GM19395 (cell line): ENCODE results near the gene NECAB3.

Experiments used
- ATAC-seq: cut with Tn5 transposase; IDR thresholded peaks from one replicate; pipeline ENCODE4 v1.9.1; 2021; ENCODE audit warnings: mild to moderate bottlenecking, moderate library complexity; ENCODE audit not compliant: unreplicated experiment

Gene NECAB3

GRCh38 chr20:33664762-33665144 lies 9.5 kb downstream of the NECAB3 start:
- ATAC-seq = no peak

DNA sequence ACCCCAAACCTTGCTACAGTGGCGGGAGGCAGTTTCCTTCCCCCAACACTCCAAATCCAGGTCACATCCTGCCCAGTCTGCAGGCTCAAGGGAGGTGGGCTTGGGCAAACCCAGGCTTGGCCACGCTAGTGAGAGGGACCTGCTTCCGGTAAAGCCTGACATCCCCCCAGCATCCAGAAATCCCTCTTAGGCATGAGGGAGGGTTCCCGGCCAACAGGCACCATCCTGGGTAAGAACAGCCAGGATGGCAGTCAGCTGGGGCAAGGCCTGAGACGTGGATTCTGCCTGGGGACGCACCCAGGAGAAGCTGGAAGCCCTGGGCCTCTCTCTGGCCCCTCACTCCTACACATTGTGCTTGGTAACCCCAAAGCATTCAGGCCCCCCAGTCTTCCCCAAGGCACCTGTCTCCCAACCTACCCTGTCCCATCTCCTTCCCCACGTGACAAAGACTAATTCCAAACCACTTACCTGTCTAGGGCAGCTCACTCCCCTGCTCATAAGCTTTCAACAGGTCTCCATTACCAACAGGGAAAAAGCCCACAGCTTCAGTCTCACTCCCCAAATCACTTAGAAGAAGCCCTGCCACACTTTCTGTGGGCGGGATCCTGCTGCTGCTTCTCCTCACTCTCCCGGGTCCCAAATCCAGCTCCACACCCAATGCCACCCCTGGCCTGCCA lies 10.0 kb downstream of the NECAB3 start:
- no peak for ATAC-seq

GRCh38 chr20:33663161-33664084 lies 10.8 kb downstream of the NECAB3 start:
- ATAC-seq = no peak

- no peak for ATAC-seq
These were observed 12.1 kb downstream of the NECAB3 start, which contains the start of gene C20orf144 for GRCh38 chr20:33662172-33662571. C20orf144 (plus strand) TSS chr20:33662327; CDS start chr20:33662346, 19 bp downstream.

- ATAC-seq = no peak
These were observed 13.6 kb downstream of the NECAB3 start for GRCh38 chr20:33660685-33661058.

- ATAC-seq = no peak
These were observed 14.1 kb downstream of the NECAB3 start for GRCh38 chr20:33660035-33660684.

- ATAC-seq = no peak
These were observed 14.7 kb downstream of the NECAB3 start for GRCh38 chr20:33659341-33660034.

- ATAC-seq = no peak
These were observed 15.3 kb downstream of the NECAB3 start for GRCh38 chr20:33658929-33659328.

DNA sequence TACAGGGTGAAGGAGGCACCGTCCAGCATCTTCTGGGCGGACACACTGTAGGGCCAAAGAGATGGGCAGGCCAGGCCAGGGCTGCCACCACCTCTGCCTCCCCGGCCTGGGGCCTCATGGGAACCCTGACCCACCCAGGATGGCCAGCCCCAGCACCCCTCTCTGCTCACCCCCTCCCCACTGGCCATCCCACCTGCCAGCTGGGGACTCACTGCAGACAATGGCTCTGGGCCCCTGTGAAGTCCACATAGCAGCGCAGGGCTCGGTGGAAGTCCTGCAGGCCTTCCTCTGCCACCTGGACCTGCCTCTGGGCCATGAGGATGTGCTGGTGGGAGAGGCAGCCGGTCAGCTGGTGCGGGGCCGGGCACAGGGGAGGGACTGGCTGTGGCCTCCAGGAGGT lies 15.7 kb downstream of the NECAB3 start:
- ATAC-seq = no peak

GRCh38 chr20:33657704-33658095 lies 16.5 kb downstream of the NECAB3 start:
- ATAC-seq = no peak

DNA sequence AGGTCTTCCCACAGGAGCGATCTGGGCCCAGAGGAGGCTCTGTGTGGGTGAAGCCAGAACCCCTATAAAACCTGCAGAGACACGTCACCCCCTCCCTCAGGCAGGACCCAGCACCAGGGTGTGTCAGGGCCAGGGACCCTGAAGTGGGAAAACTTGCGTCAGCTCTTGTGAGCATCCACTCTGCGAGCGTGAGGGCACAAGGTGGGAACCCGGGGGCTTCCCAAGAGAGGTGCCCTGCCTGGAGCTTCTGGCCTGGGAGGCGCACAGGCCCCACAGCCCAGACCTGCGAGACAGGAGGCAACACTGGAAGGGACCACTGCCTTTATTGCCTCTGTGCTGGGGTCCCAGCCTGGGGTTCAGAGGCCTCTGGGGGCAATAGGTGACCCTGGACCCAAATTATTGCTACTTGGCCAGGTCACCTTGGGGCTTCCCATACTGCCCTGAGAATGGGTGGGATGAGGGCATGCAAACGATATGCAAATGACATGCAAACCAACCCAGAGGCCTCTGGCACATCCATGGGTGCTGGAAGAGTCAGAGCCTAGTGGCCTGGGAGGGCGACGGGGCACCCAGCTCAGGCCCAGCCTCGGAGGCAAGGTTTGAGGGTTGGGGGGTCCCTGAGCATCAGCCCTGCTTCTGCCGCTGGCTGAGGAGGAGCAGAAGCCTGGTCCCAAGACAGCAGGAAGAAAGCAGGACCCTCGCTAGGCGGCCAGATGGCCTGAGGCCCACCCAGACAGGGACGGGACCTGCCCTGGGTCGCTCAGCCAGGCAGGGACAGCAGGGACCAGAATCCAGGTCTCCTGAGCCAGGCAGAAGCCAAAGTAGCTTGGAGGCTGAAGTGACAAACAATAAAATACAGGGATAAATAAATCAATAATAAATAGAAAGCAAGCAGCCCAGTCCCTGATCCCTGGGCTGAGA lies 17.2 kb downstream of the NECAB3 start:
- ATAC-seq = no peak

GRCh38 chr20:33656010-33656782 lies 18.0 kb downstream of the NECAB3 start:
- ATAC-seq = no peak

GRCh38 chr20:33655164-33655563 lies 19.1 kb downstream of the NECAB3 start:
- no peak for ATAC-seq

GRCh38 chr20:33654680-33655161 lies 19.5 kb downstream of the NECAB3 start:
- ATAC-seq = no peak

- ATAC-seq = no peak
These were observed 20.2 kb downstream of the NECAB3 start for GRCh38 chr20:33653900-33654596.

DNA sequence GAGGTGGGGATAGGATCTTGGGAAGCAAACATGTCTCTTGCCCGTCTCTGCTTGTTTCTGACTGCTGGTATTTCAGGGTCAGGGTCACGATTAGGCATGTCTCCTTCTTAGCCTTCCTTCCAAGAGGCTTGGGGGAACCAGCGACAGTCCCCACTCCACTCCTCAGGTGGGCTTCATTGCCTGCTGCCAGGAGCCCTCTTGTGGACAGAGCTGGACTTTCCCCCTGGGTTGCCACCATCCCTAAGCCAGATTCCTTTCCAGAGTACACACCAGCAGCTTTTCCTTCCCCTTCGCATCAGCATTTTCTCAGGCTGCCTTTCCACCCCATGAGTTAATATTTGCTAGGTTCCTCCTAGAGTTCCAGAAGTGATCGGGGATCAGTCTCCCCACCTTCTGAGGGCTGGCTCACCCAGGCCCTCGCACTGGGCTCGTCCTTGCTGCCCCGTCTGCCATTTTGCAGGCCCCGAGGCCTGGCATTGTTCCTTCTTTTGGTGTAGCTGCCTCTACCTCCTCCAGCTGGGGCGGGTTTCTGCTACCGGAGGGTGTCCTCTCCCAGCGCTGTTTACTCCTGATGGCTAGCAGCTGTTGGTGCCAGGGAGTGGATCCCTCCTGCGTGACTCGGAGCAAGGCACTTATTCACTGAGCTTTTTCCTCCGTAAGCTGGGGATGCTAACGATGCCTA lies 20.9 kb downstream of the NECAB3 start:
- ATAC-seq = no peak

DNA sequence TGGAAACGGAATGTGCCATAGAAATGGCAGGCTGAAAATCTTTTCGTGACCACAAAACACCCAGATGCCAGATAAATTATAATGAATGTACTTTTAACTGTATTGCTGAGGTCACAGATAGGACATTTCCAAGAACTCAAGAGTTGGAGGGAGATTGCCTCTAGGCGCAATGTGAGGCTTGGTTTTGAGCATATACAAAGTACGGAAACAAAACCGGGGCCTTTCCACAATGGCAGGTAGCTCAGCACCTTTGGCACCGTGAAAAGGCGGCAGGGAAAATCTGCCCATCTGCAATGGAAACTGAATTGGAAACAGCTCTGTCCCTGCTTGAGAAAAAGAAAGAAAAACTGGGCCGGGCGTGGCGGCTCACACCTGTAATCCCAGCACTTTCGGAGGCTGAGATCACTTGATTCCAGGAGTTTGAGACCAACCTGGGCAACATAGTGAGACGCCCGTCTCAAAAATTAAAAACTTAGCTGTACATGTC lies 22.6 kb downstream of the NECAB3 start:
- no peak for ATAC-seq
